GM03348 (cell line): ENCODE measurements around the gene ZNF48.

Source experiments
- DNase-seq: peaks from one replicate; pipeline ENCODE4 v3.0.0; 2012; ENCODE audit warnings: low spot score

Gene ZNF48

GRCh38 chr16:30407804-30408534 lies 12.7 kb downstream of the ZNF48 start:
- DNase-seq: peak; percentile 82

- DNase-seq: peak; percentile 93
Observed at GRCh38 chr16:30409125-30410060, 14.2 kb downstream of the ZNF48 start.

- DNase-seq: no peak
Observed at GRCh38 chr16:30413112-30413806, 18.0 kb downstream of the ZNF48 start.

- DNase-seq: no peak
Observed at GRCh38 chr16:30414159-30414558, 18.9 kb downstream of the ZNF48 start.

- no peak for DNase-seq
Observed at GRCh38 chr16:30416047-30416603, 20.9 kb downstream of the ZNF48 start.

- no peak for DNase-seq
Observed at GRCh38 chr16:30416624-30417528, 21.7 kb downstream of the ZNF48 start.

GRCh38 chr16:30417529-30418349 lies 22.5 kb downstream of the ZNF48 start:
- DNase-seq: peak; percentile 88

- DNase-seq: no peak
Observed at GRCh38 chr16:30418350-30419181, 23.3 kb downstream of the ZNF48 start.

GRCh38 chr16:30421010-30421409 lies 25.8 kb downstream of the ZNF48 start:
- DNase-seq: no peak

- no peak for DNase-seq
Observed at GRCh38 chr16:30428055-30428454, 32.8 kb downstream of the ZNF48 start.

GRCh38 chr16:30429418-30429677 lies 34.1 kb downstream of the ZNF48 start:
- DNase-seq: no peak

- DNase-seq: peak; percentile 96
Observed at GRCh38 chr16:30429678-30430427, 34.6 kb downstream of the ZNF48 start, which contains the start of gene DCTPP1. TSS of gene DCTPP1 (minus strand) at chr16:30430030. CDS start at chr16:30429980, 50 bp downstream.

- DNase-seq: no peak
Observed at GRCh38 chr16:30430428-30430970, 35.3 kb downstream of the ZNF48 start.

- no peak for DNase-seq
Observed at GRCh38 chr16:30434852-30435251, 39.6 kb downstream of the ZNF48 start.

GRCh38 chr16:30437511-30438046 lies 42.4 kb downstream of the ZNF48 start:
- DNase-seq: no peak

GRCh38 chr16:30438835-30439234 lies 43.6 kb downstream of the ZNF48 start:
- no peak for DNase-seq

GRCh38 chr16:30439720-30440348 lies 44.6 kb downstream of the ZNF48 start:
- no peak for DNase-seq

- DNase-seq: no peak
Observed at GRCh38 chr16:30443631-30444030, 48.4 kb downstream of the ZNF48 start.
